HG03095 (cell line): ENCODE results near the gene SSTR4.
"Not testable (repeated sequence)": the region's sequence is repeated elsewhere in the genome, so short reads cannot be mapped to it uniquely, and the experiment has no call there.

Experiments used
- ATAC-seq: cut with Tn5 transposase; IDR thresholded peaks from one replicate; pipeline ENCODE4 v1.9.1; 2021; ENCODE audit warnings: moderate library complexity; ENCODE audit not compliant: unreplicated experiment

The SSTR4 gene

GRCh38 chr20:23034721-23035671, at the start of gene SSTR4:
Gene SSTR4, plus strand, starts transcription at chr20:23035312. Its CDS starts 172 bp downstream, at chr20:23035484.
- ATAC-seq: no peak

GRCh38 chr20:22986601-22987000, 48.5 kb upstream of the SSTR4 start:
- no peak for ATAC-seq

- ATAC-seq: not testable (repeated sequence)
These were observed 43.7 kb upstream of the SSTR4 start for GRCh38 chr20:22991424-22991823.

GRCh38 chr20:22993823-22994222, 41.3 kb upstream of the SSTR4 start:
- ATAC-seq: no peak

GRCh38 chr20:22995923-22996322, 39.2 kb upstream of the SSTR4 start:
- no peak for ATAC-seq

GRCh38 chr20:22998476-22998875, 36.6 kb upstream of the SSTR4 start:
- ATAC-seq: no peak

GRCh38 chr20:22999756-23000155, 35.4 kb upstream of the SSTR4 start:
- no peak for ATAC-seq

- ATAC-seq: no peak
These were observed 34.7 kb upstream of the SSTR4 start for GRCh38 chr20:23000232-23000947.

- no peak for ATAC-seq
These were observed 32.8 kb upstream of the SSTR4 start for GRCh38 chr20:23002276-23002675.

GRCh38 chr20:23003077-23003635, 32.0 kb upstream of the SSTR4 start:
- no peak for ATAC-seq

- ATAC-seq: no peak
These were observed 31.1 kb upstream of the SSTR4 start for GRCh38 chr20:23003881-23004460.

- ATAC-seq: no peak
These were observed 29.3 kb upstream of the SSTR4 start for GRCh38 chr20:23005776-23006175.

GRCh38 chr20:23007462-23007861, 27.6 kb upstream of the SSTR4 start:
- no peak for ATAC-seq

- no peak for ATAC-seq
These were observed 27.0 kb upstream of the SSTR4 start for GRCh38 chr20:23007886-23008655.

GRCh38 chr20:23008667-23009066, 26.4 kb upstream of the SSTR4 start:
- ATAC-seq: no peak

GRCh38 chr20:23009636-23010035, 25.5 kb upstream of the SSTR4 start:
- no peak for ATAC-seq

- no peak for ATAC-seq
These were observed 25.0 kb upstream of the SSTR4 start for GRCh38 chr20:23010096-23010495.

GRCh38 chr20:23011008-23011721, 23.9 kb upstream of the SSTR4 start:
- ATAC-seq: no peak

- no peak for ATAC-seq
These were observed 21.7 kb upstream of the SSTR4 start for GRCh38 chr20:23013429-23013828.

GRCh38 chr20:23017516-23017915, 17.6 kb upstream of the SSTR4 start:
- ATAC-seq: no peak
